CD4-positive, CD25-positive, alpha-beta regulatory T cell (primary cell): ENCODE measurements around the gene B3GNT4. TPM values are rescaled to one million over a fixed set of nuclear protein-coding genes. Genes with fewer than 3 reads are reported as not detected.
"Not testable (repeated sequence)": the region's sequence is repeated elsewhere in the genome, so short reads cannot be mapped to it uniquely, and the experiment has no call there.

Experiments
- ATAC-seq, 2 donors: fragments of 150-1000 bp; cut with Tn5 transposase; one replicate each; pipeline ENCODE4 v1.10.0; 2021; ENCODE audit warnings: low read depth in 2 of 2, moderate number of reproducible peaks in 2 of 2, moderate library complexity in 1 of 2
- DNase-seq, 3 donors: peaks; one replicate each; pipeline versions ENCODE4 v3.0.0 to v3.0.0-alpha.2; 2012 to 2022; ENCODE audit warnings: mixed read lengths in 1 of 3
- H3K27ac ChIP-seq: one replicate; pipeline ENCODE4 v1.7.0; 2013; ENCODE audit warnings: mild to moderate bottlenecking, low read length; ENCODE audit not compliant: insufficient read depth, poor library complexity, severe bottlenecking
- H3K27me3 ChIP-seq: one replicate; pipeline ENCODE4 v1.7.0; 2013; ENCODE audit warnings: low read length; ENCODE audit not compliant: control insufficient read depth, insufficient read depth
- H3K36me3 ChIP-seq: one replicate; pipeline ENCODE4 v1.7.0; 2013; ENCODE audit warnings: mild to moderate bottlenecking, low read length, moderate library complexity; ENCODE audit not compliant: control insufficient read depth, insufficient read depth
- H3K4me1 ChIP-seq: 2 replicates; pipeline ENCODE4 v1.7.0; 2013; ENCODE audit warnings: mild to moderate bottlenecking, low read length; ENCODE audit not compliant: insufficient read depth, control insufficient read depth, poor library complexity, severe bottlenecking
- H3K4me3 ChIP-seq: one replicate; pipeline ENCODE4 v1.7.0; 2013; ENCODE audit warnings: low read depth, mild to moderate bottlenecking, low read length, moderate library complexity
- H3K9me3 ChIP-seq, 2 experiments: 1 replicate in 1 of 2; 2 replicates in 1 of 2; pipeline ENCODE4 v1.7.0; 2013; ENCODE audit warnings: low read length in 2 of 2, mild to moderate bottlenecking in 1 of 2, moderate library complexity in 1 of 2; ENCODE audit not compliant: control insufficient read depth in 2 of 2
- H3K27ac Mint-ChIP-seq, 3 donors: one replicate each; pipeline ENCODE4 v1.8.0; 2020 to 2022; ENCODE audit warnings: mild to moderate bottlenecking in 3 of 3, mixed read lengths in 3 of 3, moderate library complexity in 2 of 3
- H3K27me3 Mint-ChIP-seq: one replicate; pipeline ENCODE4 v1.8.0; 2022; ENCODE audit warnings: mild to moderate bottlenecking, mixed read lengths
- H3K36me3 Mint-ChIP-seq: one replicate; pipeline ENCODE4 v1.8.0; 2020; ENCODE audit warnings: mixed read lengths
- H3K4me1 Mint-ChIP-seq, 4 donors: one replicate each; pipeline ENCODE4 v1.8.0; 2020 to 2022; ENCODE audit warnings: mixed read lengths in 4 of 4, mild to moderate bottlenecking in 1 of 4
- H3K4me3 Mint-ChIP-seq, 4 donors: one replicate each; pipeline ENCODE4 v1.8.0; 2020 to 2022; ENCODE audit warnings: mild to moderate bottlenecking in 4 of 4, mixed read lengths in 4 of 4, moderate library complexity in 3 of 4
- H3K9me3 Mint-ChIP-seq, 7 donors: one replicate each; pipeline ENCODE4 v1.8.0; 2020 to 2022; ENCODE audit warnings: mixed read lengths in 7 of 7, mild to moderate bottlenecking in 3 of 7, moderate library complexity in 2 of 7
- polyA plus RNA-seq, 4 donors: library from polyadenylated mRNA; unstranded; fragments of 300-500 nt; fragmentation: Illumina TruSeq; gene quantifications; one replicate each; pipeline ENCODE4 v1.2.3, GENCODE V29; 2021
- total RNA-seq: library from RNA; stranded (reverse); gene quantifications from one replicate; pipeline ENCODE4 v1.2.3, GENCODE V29; 2022

Gene B3GNT4
- total and polyA plus RNA-seq, 5 donors from 2014 or later = 0.10 to 0.27 (median 0.17) TPM; not detected in 1

GRCh38 chr12:122245553-122245952, 42.0 kb downstream of the B3GNT4 start:
- peak overlapping the region; percentile 32 to 96 (median 72) for H3K27ac Mint-ChIP-seq
- no peak for ATAC-seq
- peak overlapping the region; percentile 83 for H3K27ac ChIP-seq

DNA sequence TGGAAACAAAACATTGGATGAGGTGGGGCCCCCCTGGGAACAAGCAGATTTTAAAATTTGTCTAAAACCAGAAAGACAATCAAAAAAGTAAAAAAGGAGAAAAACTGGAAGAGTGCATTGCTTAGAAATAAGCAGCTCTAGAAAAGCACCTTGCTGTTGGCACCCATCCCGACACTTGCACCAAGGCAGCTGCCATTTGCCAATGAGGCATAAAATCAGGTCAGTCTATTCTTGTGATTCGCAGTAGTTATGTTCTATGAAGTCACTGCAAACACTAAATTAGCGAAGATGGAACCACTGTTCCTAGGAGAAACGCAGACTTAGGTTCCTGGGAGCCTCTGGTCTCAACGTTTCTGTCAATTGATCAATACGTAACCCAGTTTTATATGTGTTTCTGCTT, 46.5 kb downstream of the B3GNT4 start:
- no peak overlapping the region for H3K4me3 Mint-ChIP-seq
- H3K27ac Mint-ChIP-seq = peak overlapping the region in 1 of 3 donors; percentile 78
- Histone ChIP-seq H3K27me3 (no peaks in the 10 kb centered on the region), H3K27ac (no peak overlapping the region), H3K9me3 (no peaks in the 10 kb centered on the region), H3K4me3 (no peak overlapping the region), H3K36me3 (peaks cover 41% of the 10 kb centered on the region), H3K4me1 (peaks cover 6% of the 10 kb centered on the region)
- ATAC-seq (no peak), DNase-seq (no peak)
- H3K9me3 Mint-ChIP-seq = no peaks in the 10 kb centered on the region
- H3K27me3 Mint-ChIP-seq = no peaks in the 10 kb centered on the region
- peaks cover 1 to 24% (median 14%) of the 10 kb centered on the region in 4 donors for H3K4me1 Mint-ChIP-seq
- peaks cover 33% of the 10 kb centered on the region for H3K36me3 Mint-ChIP-seq

More at GRCh38 chr12:122245553-122245952, 42.0 kb downstream of the B3GNT4 start:
- H3K4me3 ChIP-seq = peak overlapping the region; percentile 54
- H3K4me3 Mint-ChIP-seq = peak overlapping the region; percentile 85 to 94 (median 92)
- no peak for DNase-seq
- peaks cover 31% of the 10 kb centered on the region for H3K36me3 ChIP-seq
- no peaks in the 10 kb centered on the region for H3K9me3 Mint-ChIP-seq
- H3K4me1 ChIP-seq = peaks cover 34% of the 10 kb centered on the region
- H3K27me3 ChIP-seq = no peaks in the 10 kb centered on the region
- H3K9me3 ChIP-seq = no peaks in the 10 kb centered on the region
- peaks cover 31% of the 10 kb centered on the region for H3K36me3 Mint-ChIP-seq
- no peaks in the 10 kb centered on the region for H3K27me3 Mint-ChIP-seq
- H3K4me1 Mint-ChIP-seq = peaks cover 8 to 47% (median 29%) of the 10 kb centered on the region in 4 donors

DNA sequence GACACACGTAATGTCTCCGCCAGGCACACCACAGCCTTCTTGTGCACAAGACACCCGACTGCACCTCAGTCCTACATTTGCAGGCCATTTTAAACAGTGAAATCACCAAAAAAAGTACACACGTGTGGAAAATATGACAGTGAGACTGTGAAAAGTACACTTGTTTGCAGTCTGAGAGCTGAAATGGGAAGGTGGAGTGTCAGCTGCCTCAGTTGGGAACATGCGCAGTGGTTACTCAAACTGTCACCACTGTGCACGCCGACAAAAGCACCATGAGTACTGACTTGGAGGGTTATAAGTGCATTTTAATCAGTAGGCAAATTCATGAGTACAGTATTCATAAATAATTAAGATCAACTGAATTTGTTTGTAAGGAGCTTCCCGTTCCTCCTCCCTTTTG, 47.0 kb downstream of the B3GNT4 start:
- peak overlapping the region in 1 of 4 donors; percentile 32 for H3K4me3 Mint-ChIP-seq
- no peaks in the 10 kb centered on the region for H3K27me3 ChIP-seq
- peaks cover 5% of the 10 kb centered on the region for H3K4me1 ChIP-seq
- peaks cover 43% of the 10 kb centered on the region for H3K36me3 ChIP-seq
- H3K9me3 Mint-ChIP-seq = no peaks in the 10 kb centered on the region
- no peak overlapping the region for H3K4me3 ChIP-seq
- H3K27ac ChIP-seq = no peak overlapping the region
- H3K36me3 Mint-ChIP-seq = peaks cover 34% of the 10 kb centered on the region
- DNase-seq = no peak
- no peaks in the 10 kb centered on the region for H3K27me3 Mint-ChIP-seq
- ATAC-seq = no peak
- no peaks in the 10 kb centered on the region for H3K9me3 ChIP-seq
- H3K4me1 Mint-ChIP-seq = peaks cover 0 to 19% (median 12%) of the 10 kb centered on the region in 4 donors
- no peak overlapping the region for H3K27ac Mint-ChIP-seq

- not testable (repeated sequence) for H3K4me3 ChIP-seq, H3K4me3 Mint-ChIP-seq, H3K27ac ChIP-seq, H3K27me3 ChIP-seq, H3K9me3 Mint-ChIP-seq, DNase-seq, ATAC-seq, H3K27me3 Mint-ChIP-seq, H3K4me1 ChIP-seq, H3K9me3 ChIP-seq
- Mint-ChIP-seq H3K27ac (peak overlapping the region in 2 of 3 donors; percentile 1 to 5), H3K4me1 (peaks cover 5 to 39% (median 15%) of the 10 kb centered on the region in 4 donors), H3K36me3 (peaks cover 45% of the 10 kb centered on the region)
- peaks cover 64% of the 10 kb centered on the region for H3K36me3 ChIP-seq
These were observed 55.0 kb downstream of the B3GNT4 start for GRCh38 chr12:122258462-122258861.

Other genes with a start within 250 kb of the B3GNT4 start
- gene BCL7A, start 181.8 kb upstream of the B3GNT4 start, total RNA-seq = 2.0 TPM
- under 1 TPM; 0.35 to 0.98 (median 0.53) TPM for gene BCL7A, start 181.8 kb upstream of the B3GNT4 start, polyA plus RNA-seq
- gene MLXIP, start 125.0 kb upstream of the B3GNT4 start, total RNA-seq = 83.2 TPM
- 1 to 10 TPM; 5.0 to 7.9 (median 7.8) TPM for gene MLXIP, start 125.0 kb upstream of the B3GNT4 start, polyA plus RNA-seq
- not detected for gene IL31, start 29.5 kb upstream of the B3GNT4 start, total RNA-seq
- gene IL31, start 29.5 kb upstream of the B3GNT4 start, polyA plus RNA-seq = not detected
- not detected for gene LRRC43, start 20.6 kb upstream of the B3GNT4 start, total RNA-seq
- gene LRRC43, start 20.6 kb upstream of the B3GNT4 start, polyA plus RNA-seq = not detected
- 80.5 TPM for gene DIABLO, start 22.3 kb downstream of the B3GNT4 start, total RNA-seq
- gene DIABLO, start 22.3 kb downstream of the B3GNT4 start, polyA plus RNA-seq = 10 to 100 TPM; 63.6 to 78.4 (median 70.9) TPM
- 27.4 TPM for gene VPS33A, start 62.8 kb downstream of the B3GNT4 start, total RNA-seq
- 10 to 100 TPM; 35.8 to 51.4 (median 41.3) TPM for gene VPS33A, start 62.8 kb downstream of the B3GNT4 start, polyA plus RNA-seq
- gene CLIP1, start 219.0 kb downstream of the B3GNT4 start, total RNA-seq = 99.8 TPM
- 10 to 100 TPM; 17.1 to 19.2 (median 18.3) TPM for gene CLIP1, start 219.0 kb downstream of the B3GNT4 start, polyA plus RNA-seq